ENCODE results near the gene PHLDB3. TPM values are rescaled to one million over a fixed set of nuclear protein-coding genes. Genes with fewer than 3 reads are reported as not detected.
A peak's percentile ranks its signal among the peaks of the same experiment; 100 is the strongest.

PHLDB3 gene
- total RNA-seq, 4 donors from 2014 or later, result 45.3 to 92.8 (median 61.9) TPM

DNA sequence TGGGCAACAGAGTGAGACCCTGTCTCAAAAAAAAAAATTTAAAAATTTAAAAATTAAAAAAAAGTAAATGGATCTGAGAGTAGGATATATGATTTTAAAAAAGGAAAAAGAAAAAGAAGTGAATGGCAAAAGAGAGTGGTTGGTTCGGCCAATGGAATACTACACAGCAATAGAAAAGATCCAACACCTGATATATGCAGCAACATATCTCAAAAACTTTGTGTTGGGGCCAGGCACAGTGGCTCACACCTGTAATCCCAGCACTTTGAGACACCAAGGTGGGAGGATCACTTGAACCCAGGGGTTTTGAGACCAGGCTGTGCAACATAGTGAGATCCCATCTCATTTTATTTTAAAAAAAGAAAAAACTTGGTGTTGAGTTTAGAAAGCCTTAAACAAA, 37.8 kb downstream of the PHLDB3 start:
- H3K4me1 ChIP-seq, result peaks cover 17 to 92% (median 42%) of the 10 kb centered on the region in 3 donors
- no peak overlapping the region for H3K4me3 ChIP-seq
- H3K9me3 ChIP-seq, result no peaks in the 10 kb centered on the region
- intact Hi-C loops (cut with DNase I), result no loop called here
- peak overlapping the region in 3 of 4 donors; percentile 90 to 93 (median 92) for H3K27ac ChIP-seq
- no peak for TF ChIP-seq POLR2A (IDR thresholded peaks at IDR 0.05)
- TF ChIP-seq, protein P1, sequence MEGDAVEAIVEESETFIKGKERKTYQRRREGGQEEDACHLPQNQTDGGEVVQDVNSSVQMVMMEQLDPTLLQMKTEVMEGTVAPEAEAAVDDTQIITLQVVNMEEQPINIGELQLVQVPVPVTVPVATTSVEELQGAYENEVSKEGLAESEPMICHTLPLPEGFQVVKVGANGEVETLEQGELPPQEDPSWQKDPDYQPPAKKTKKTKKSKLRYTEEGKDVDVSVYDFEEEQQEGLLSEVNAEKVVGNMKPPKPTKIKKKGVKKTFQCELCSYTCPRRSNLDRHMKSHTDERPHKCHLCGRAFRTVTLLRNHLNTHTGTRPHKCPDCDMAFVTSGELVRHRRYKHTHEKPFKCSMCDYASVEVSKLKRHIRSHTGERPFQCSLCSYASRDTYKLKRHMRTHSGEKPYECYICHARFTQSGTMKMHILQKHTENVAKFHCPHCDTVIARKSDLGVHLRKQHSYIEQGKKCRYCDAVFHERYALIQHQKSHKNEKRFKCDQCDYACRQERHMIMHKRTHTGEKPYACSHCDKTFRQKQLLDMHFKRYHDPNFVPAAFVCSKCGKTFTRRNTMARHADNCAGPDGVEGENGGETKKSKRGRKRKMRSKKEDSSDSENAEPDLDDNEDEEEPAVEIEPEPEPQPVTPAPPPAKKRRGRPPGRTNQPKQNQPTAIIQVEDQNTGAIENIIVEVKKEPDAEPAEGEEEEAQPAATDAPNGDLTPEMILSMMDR (IDR thresholded peaks at IDR 0.05), result no peak
- no peak for DNase-seq
- H3K36me3 ChIP-seq, result peaks cover 0 to 12% (median 0%) of the 10 kb centered on the region in 3 donors
- H3K27me3 ChIP-seq, result no peaks in the 10 kb centered on the region
- WGBS, 2 donors, result 96 to 100% methylated on average over 1 of the region's 1 CpG

DNA sequence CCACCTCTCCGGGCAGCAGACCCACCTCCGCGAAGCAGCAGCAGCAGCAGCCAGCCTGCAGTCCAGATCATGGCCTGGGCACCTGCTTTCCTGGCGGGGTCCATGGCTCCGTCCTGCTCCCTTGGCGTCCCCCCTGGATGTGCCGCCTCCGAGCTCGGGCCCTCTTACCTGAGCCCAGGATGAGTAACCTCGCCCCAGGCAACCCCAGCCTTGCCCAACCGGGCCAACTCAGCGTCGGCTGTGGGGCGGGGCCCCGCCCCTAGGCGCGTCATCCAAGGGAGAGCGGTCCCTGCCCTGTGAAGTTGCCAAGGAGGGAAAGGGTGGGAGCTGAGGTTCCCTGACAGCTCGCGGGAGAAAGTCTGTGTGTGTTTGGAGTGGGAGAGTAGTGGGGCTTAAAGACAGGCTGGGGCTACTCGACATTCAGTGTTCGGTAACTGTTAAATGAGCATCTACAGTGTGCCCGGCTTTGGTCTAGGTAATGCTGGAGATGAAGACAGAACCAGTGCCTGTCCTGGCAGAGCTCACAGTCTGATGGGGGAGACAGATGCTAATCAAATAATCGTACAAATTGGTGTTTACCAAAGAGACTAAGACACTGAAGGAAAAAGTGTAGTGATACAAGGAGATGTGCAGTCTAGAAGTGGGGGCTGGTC, 39.0 kb downstream of the PHLDB3 start, which contains the start of gene LYPD3:
LYPD3 (minus strand) TSS at position 141 of the 653 bp plus-strand sequence; CDS start at position 104, 37 bp downstream.
- Histone ChIP-seq H3K9me3 (no peaks in the 10 kb centered on the region), H3K27me3 (no peaks in the 10 kb centered on the region), H3K4me3 (peak within 1 kb of the TSS; percentile 54 to 68 (median 66)), H3K4me1 (peaks cover 17 to 83% (median 38%) of the 10 kb centered on the region in 3 donors), H3K36me3 (peaks cover 0 to 24% (median 5%) of the 10 kb centered on the region in 3 donors), H3K27ac (peak within 1 kb of the TSS; percentile 90 to 96 (median 92))
- WGBS, 2 donors, result 13 to 28% methylated on average over 5 to 6 of the region's 24 CpGs
- no peak for DNase-seq
- TF ChIP-seq, protein P1 (IDR thresholded peaks at IDR 0.05), result no peak
- TF ChIP-seq POLR2A (IDR thresholded peaks at IDR 0.05), result peak in 3 of 4 donors; percentile 80 to 87 (median 84)
- intact Hi-C loops (cut with DNase I), result no loop called here

- TF ChIP-seq, protein P1 (IDR thresholded peaks at IDR 0.05), result no peak
- TF ChIP-seq POLR2A (IDR thresholded peaks at IDR 0.05), result peak in 2 of 4 donors; percentile 32 to 47
- Histone ChIP-seq H3K36me3 (peaks cover 0 to 27% (median 5%) of the 10 kb centered on the region in 3 donors), H3K27me3 (no peaks in the 10 kb centered on the region), H3K9me3 (no peaks in the 10 kb centered on the region), H3K27ac (peak overlapping the region; percentile 90 to 96 (median 92)), H3K4me1 (peaks cover 17 to 70% (median 36%) of the 10 kb centered on the region in 3 donors), H3K4me3 (peak overlapping the region; percentile 54 to 68 (median 66))
- DNase-seq, result peak; percentile 63
- intact Hi-C loops (cut with DNase I), result no loop called here
- 16 to 31% methylated on average over 19 to 20 of the region's 33 CpGs for WGBS, 2 donors
These were observed 40.3 kb downstream of the PHLDB3 start for GRCh38 chr19:43464134-43464775.

DNA sequence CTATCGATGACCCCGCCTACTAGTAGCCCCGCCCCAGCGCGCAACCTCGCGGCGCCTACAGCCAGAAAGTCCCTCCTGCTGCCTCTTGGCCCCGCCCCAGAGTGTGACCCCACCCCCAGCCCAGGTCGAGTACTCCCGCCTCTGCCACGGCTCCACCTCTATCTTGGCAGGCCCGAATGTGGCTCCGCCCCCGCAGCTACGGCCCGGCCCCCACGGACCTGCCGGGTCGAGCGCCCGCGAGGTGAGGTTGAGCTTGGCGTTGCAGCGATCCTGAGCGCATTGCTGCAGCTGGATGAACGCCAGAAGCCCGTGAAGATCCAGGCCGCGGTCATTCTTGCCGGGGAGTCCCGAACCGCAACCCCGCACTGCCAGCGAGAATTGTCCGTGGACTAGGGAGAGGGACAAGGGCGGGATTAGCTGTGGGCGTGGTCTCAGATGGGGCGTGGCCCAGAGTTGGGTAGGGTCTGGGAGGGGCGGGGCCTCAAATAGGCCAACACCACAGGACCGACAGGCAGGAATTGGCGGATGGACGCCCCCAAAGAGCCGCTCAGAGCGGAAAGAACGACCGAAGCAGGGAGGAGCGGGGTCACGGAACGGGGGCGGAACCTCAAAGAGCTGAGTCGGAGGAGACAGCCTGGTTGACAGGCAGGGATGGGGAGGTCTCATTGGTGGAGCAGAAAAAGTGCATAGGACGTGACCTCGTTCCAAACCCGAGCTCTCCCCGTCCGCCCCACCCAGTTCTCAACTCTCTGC, 41.0 kb downstream of the PHLDB3 start:
- 0% methylated on average over 22 to 23 of the region's 57 CpGs for WGBS, 2 donors
- TF ChIP-seq, protein P1 (IDR thresholded peaks at IDR 0.05), result peak in 1 of 6 experiments; percentile 9
- TF ChIP-seq POLR2A (IDR thresholded peaks at IDR 0.05), result peak in 1 of 4 donors; percentile 53
- intact Hi-C loops (cut with DNase I), result no loop called here
- Histone ChIP-seq H3K4me1 (peaks cover 12 to 63% (median 29%) of the 10 kb centered on the region in 3 donors), H3K27ac (peak overlapping the region; percentile 90 to 96 (median 92)), H3K9me3 (no peaks in the 10 kb centered on the region), H3K4me3 (peak overlapping the region; percentile 54 to 68 (median 66)), H3K27me3 (no peaks in the 10 kb centered on the region), H3K36me3 (peaks cover 0 to 27% (median 5%) of the 10 kb centered on the region in 3 donors)
- peak; percentile 93 for DNase-seq

Data from esophagus squamous epithelium (tissue), 5 donors.